Measurements from ENCODE around the gene KLHL40.
A peak's percentile ranks its signal among the peaks of the same experiment; 100 is the strongest.

Gene KLHL40

DNA sequence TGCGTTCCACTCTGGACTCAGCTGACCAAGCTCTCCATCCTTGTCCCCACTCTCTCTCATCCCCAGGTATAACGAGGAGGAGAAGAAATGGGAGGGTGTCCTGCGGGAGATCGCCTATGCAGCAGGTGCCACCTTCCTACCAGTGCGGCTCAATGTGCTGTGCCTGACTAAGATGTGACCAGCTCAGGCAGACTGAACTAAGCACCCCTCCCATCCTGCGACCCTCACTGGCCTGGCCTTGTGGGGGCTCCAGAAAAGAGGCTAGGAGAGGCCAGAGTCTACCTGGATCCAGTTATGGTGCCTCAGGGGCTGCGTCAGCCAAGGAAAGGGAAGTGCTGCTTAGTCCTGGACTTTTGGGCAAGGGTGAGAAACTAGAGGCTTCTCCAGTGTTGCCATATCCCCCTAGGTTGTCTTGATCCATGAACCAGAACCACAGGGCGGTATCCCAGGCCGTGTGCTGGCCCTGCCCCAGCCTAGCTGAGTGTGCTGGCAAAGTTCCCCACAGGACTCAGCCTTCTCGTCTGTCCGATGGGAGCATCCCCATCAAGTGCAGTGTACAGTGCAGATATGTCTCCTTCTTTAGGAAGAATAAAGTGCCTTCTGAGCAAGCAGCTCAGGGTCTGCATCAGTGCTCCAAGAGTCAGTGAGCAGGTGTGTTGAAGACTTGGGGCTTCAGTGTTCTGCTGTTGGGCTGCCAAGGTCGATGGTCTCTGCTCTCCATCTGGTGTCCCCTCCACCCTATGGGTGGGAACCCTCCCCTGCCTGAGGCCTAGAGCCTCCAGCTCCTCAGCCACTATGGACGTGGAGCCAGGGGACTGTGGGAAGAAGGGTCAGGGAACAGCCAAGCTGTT, 6.7 kb downstream of the KLHL40 start:
- no peak for DNase-seq

DNA sequence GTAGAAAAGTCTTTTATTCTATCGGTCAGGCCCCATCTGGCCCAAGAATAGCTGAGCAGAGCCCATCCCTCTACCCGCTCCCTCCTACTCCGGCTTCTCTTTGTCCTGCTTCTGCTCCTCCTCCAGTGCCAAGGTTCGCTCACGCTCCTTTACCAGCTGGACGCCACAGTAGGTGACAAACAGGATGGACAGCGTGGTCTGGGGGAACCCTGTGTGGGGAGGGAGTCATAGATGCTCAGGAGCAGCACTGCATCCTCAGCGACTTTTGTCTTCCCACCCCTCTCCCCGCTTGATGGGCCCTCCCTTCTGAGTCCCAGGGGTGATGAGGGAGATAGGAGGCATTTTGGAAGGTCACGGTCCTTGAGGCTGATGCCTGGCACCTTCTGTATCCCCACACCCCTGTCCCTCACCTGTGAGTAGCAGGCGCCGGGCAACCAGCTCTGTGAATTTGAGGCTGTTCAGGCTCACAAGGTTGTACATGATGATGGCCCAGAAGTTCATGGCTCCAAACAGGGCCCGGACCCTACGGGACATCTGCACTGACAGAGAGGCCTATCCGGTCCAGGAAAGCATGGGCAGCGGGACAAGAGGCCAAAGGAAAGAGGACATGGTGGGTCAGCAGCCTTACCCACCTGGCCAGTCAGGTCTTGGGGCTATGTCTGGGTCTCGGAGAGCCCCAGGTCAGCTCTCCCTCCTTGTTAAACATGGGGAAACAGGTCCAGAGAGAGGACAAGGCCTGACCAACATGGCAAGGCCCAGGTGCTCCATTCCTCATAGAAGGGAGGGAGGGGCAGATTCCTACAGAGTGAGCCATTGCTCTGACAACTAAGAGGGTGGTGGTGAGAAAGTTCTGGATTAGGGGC, 7.6 kb downstream of the KLHL40 start:
- no peak for DNase-seq

DNA sequence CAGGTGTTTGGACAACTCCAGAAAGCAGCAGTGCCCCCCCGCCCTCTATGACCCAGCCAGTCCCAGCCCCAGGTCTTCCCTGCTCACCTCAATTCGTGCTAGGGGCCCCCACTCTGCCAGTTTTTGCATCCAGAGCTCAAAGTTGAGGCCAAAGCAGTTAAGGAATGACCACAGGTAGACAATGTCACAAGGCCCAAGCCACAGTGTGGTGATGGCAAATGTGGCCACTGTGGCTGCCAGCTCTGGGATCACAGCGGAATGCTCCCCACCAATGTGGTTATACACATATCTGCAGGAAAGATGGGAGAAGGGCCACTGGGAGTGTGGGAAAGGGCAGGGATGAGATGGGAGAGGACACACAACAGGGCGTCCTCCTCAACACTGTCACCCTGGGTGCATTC, 8.2 kb downstream of the KLHL40 start:
- DNase-seq = no peak

DNA sequence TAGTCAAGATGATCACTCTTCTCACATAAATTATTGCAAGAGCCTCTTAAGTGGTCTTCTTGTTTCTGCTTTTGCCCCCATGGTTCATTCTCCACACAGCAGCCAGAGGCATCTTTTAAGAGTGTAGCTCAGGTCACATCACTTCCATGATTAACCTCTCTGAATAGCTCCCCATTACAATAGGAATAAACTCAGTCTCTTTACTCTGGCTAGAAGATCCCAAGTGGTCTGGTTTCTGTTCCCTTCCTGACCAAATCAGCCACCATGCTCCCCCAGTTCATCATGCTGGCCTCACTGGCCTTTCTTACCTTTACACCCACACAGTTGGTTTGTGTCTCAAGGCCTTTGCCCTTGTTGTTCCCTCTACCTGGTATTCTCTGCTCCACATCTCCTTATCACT, 9.0 kb downstream of the KLHL40 start:
- DNase-seq = no peak

DNA sequence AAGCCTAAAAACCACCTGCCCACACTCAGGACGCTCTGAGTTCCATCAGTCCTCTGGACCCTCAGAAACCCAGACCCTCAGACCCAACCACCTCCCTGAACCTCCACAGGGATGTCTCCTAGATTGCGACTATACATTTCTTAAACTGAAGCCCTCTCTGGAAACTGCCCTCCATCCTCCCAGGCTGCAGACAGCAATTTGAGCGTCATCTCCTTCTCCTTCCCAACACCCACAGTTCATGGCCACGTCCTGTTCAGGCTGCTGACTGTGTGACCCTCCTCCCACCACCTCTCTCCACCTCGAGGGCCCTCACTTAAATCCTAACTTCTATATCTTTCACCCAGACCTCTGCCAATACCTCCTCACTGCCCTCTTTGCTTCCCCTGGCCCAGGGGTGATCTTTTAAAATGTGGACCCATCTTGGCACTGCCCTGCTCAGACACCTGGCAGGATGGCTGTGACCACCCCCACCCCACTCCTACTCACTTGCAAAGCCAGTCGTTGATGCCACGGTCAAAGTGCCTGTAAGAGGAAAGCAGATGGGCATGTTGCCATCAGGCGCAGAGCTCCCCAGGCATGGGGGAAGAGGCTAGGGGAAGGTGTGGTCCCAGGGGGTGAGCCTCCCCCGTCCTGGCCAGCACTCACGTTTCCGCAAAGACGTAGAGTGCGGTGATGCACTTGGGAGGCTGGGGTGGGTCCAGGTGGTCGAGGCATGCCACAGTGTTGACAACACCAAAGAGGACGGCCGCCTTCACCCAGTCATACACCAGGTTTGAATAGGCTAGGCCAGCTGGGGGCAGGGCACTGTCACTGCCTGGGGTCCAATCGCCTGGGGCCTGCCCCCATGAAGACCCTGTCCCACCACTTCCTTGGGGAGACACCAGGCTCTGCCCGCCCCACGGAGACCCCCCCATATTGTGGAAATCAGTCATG, 11.3 kb downstream of the KLHL40 start:
- DNase-seq = no peak

DNA sequence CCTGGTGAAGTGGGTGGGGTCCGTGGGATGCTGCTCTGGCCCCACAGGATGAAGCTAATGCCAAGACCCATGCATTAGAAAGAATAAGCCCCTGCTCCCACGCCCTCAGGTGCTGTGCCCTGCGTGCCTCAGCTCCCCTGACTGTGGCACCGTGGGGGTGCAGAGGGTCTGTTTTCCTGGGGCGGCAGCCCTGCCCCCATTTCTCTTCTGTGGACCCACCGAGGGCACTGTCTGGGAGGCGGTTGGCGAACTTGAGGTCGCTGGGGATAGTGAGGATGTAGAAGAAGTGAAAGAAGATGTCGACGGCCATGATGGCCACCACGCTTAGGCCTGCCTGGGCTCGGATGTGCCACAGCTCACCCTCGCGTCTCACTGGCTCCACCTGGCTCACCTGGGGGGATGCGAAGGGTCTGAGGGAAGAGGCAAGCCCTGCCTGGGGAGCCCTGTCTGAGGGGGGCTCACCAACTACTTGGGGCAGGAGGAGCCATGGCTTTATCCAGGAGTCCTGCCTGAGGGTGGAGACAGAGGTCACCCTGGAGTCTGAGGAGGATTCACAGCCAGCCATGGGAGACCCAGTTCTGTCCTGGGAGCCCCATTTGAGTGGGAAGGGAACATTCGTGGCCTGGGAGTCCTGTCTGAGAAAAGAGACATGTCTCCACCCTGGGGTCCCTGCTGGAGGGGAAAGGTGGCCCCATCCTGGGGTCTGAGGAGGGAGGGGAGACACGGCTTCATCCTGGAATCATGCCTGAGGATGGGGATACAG, 12.1 kb downstream of the KLHL40 start:
- no peak for DNase-seq

DNA sequence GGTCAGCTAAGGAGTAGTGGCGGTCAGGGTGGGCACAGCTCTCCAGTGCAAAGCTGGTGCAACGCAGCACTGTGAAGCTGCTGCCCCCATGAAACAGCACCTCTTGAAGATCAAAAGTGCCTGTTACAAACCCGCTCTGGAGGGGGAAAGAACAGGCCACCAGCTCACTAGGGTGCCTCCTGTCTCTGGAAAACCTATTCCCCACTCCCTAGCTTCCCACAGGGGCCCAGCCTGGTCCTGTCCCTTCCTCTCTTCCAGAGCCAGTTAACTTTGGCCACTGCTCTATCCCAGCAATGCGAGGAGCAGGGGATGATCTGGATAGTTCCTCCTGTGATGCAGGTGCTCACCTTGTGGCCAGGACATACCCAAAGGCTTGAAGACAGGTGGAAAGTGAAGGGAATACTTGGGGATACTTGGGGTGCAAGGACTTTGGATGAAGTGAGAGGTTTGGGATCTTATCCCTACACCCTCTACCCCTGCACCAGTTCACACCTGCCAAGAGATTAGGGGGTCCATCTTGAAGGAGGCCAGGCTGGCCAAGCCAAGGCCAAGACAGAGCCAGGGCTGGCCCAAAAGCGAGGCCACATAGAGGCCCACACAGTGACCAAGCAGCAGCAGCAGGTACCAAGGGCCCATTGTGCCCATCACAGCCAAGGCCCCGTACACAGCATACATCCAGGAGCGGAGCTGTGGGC, 13.0 kb downstream of the KLHL40 start:
- DNase-seq = no peak

DNA sequence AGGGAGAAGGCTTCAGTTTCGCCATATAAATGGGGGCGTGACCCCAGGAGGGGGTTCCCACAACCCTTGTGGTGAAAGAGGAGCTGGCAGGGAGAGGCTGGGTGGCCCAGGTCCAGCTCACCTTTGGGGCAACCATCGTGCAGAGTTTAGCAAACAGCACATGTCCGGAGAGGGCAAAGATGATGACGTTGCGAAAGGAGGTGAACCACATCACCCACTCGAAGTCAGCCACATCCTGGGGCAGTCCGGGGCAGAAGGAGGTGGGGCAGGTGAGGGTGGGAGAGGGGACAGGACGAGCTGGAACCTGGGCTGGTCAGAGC, 13.5 kb downstream of the KLHL40 start:
- DNase-seq = no peak

DNA sequence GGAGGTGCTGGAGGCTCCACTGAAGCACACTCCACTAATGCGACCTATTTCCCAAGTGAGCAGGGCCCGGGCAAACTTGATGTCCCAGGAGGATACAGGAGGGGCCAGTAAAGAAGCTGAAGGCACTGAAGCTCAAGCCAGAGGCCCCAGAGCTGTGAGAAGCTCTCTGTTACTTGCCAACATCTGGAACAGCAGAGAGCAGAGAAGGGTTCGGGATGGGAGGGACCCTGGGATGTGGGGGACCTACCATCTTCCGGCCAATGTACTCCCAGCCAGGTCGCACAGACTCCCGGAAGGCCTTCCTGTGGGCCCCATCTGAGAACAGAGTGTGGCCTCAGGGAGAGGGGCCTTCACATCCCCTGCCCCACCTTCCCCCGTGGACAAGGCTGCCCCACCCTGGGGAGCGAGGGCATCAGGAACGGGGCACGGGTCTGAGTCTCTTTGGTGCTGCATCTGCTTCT, 14.2 kb downstream of the KLHL40 start:
- DNase-seq = no peak

DNA sequence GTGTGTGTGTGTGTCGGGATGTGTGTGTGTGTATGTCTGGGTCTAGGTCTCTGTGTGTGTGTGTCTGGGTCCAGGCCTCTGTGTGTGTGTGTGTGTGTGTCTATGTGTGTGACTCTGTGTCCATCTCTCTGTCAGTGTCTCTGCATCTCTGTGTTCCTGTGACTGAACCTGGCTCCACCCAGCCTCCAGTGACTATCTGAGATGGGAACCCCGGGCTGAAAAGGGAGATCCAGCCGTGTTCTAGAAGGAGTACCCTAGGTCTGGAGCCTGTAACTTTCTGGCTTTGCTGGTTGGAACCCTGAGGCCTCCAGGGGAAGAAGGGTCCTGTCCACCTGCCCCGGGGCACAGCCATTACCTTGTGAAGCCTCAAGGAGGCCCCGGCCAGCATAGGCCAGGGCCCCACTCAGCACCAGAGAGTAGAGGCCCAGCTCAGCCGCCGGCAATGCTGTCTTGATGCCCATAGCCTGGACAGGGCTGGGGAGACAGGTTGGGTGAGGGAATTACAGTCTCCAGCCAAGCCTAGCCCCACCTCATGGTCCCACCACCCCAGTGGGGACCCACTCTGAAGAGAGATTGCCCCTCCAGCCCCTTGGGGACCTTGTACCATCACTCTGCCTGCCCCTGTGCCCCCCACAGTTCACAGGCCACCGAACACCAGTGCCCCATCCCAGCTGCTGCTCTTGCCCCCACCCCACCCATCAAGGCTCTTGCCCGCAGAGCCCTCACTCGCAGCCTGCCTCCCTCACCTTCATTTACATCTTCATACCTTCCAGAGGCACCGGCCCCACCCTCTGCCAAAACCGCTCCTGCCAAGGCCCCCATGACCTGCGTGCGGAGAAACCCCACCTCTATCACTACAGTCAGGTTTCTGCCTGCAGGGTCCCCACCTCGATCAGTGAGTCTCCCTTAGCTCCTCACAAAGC, 15.3 kb downstream of the KLHL40 start:
- DNase-seq = no peak

DNA sequence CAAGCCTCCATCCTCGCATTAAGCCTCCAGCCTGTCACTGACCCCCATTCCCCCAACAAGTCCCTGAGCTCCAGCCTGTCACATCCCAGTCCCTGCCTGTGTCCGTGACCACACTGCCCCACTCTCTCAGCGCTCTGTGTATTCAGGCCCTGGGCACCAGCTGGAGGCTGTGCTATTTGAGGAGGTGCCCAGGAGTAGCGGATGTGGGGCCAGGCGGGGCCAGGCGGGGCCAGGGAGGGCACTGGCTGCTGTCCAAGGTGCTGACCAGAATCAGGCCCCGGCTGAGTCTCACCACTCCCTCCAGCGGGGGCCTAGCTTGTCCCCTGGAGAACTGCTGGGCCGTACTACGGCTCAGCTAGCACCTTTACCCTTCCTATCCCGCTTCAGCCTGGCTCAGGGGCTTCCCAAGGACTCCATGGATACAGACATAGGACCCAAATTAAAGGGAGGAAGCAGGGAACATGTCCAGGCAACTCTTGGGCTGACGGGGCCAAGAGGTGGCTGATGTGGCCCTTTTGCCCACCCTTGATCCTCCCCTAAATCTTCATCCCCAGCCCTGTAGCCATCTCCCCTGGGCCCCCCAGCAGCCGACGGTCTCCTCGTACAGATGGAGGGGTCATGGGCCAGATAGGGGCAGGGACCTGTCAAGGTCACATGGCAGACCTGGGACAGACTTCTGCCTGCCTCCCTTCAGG, 16.2 kb downstream of the KLHL40 start:
- DNase-seq = peak; percentile 79

DNA sequence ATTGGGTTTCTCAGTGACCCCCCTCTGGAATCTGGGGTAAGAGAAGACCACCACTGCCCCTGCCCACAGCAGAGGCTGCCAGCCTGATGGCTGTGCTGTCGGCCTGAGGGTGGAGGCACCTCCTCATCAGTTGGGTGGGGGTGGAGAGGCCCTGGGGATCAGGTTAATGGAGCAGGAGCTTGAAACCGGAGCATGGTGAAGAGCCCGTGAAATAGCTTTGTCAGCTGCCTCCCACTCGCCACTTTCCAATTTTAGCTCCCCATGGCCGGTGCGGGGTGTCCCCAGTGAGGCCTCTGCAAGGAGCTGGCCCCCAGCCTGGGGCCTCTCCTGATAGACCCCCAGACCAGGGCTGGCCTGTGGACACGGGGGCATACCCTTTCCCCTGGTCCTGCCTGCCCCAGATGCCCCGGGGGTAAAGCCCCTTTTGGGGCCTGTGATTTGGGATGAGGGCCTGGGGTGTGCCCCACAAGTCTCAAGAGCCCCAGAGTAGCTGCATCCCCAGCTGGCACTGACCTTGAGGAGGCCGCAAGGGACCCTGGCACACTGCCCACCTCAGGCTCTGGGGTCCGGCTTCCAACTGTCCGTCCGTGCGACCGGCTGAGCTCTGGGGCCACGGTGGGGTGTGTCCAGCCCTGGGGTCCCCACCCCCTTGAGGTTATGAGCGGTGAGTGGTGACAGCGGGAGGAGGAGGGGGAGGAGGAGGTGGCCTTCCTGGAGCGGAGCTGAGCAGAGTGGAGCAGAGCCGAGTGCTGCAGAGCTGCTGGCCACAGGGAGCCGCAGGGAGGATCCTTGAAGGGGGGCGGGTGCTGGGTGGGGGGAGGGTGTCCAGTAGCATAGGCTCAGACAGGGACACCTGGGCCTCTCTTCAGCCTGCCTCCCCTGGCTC, 17.0 kb downstream of the KLHL40 start, which contains the start of gene HHATL:
Gene HHATL (minus strand): TSS at position 733 of the 886 bp plus-strand sequence. CDS start 1,972 bp downstream, outside the sequence.
- DNase-seq = no peak

DNA sequence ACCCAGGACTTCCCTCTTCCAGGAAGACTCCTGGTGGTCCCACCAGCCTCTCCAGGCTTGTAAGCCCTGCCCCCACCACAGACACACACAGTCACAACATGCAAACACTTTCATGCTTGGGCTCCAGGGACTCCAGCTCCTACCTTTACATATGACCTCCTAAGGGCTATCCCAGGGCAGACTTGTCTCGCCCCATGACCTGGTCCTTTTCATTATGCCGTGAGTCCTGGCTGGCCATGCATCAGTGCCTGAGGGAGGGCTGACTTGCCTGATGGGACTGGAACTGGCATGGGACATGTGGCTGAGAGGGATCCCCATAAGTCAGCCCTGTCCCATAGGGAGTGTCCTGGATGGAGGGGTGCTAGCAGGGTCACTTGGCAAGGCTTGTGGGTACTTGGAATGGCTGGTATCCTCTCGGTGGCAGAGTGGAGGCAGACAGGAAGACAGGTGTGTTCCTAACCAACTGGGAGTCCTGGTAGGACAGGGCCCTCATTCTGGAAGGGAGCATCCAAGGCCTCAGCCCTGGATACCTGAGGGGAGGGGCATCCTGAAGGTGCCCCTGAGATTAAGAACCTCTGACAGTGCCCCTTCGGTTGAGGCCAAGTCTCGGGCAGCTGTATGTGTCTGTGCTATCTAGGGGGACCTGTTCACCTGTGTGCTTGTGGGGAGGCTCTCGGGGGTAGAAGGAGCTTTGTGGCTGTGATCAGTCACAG, 17.8 kb downstream of the KLHL40 start:
- no peak for DNase-seq

DNA sequence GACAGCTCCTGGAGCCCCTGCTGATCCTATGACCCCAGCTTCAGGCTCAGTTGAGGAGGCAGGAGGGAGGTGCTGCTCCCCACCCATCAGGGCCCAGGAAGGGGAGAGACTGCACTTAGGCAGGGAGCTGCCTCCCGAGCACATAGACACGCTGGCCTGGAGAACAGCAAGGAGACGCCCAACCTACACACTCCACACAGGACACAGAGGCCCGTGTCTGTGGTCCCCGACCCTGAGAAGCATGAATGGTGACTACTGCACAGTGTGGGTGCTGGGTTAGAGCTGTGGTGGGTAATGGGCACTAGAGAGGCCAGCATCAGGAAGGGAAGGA, 18.3 kb downstream of the KLHL40 start:
- DNase-seq = no peak

DNA sequence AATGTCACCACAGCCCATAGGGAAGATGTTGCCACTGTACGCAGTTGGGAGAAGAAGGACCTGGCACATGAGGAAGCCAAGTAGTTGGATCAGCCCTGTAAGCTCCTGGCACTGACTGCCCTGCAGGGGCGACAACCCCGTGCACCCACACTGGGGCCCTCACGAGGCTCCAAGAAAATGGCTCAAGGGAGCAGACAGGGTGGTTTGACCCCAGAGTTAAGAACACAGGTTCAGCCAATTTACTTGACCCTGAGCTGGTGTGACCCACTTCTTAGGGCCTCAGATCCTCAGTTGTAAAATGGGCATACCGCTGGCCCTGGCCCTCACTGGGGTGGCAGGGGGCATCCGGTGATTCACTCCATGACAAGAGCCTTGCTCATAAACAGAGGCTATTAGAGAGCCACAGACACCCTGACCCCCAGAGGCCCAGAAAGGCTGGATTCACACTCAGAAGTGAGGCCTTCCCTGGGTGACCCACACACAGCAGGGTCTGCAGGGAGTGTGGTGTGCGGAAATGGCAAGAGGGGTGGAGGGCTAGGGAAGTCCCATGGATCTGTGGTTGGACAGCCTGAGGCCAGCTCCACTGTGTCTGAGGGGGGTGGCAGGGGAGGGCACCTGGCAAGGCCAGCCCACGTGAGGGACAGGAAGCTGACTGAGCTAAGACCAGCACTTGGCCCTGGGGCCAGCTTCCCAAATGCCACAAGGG, 19.0 kb downstream of the KLHL40 start:
- DNase-seq = no peak

DNA sequence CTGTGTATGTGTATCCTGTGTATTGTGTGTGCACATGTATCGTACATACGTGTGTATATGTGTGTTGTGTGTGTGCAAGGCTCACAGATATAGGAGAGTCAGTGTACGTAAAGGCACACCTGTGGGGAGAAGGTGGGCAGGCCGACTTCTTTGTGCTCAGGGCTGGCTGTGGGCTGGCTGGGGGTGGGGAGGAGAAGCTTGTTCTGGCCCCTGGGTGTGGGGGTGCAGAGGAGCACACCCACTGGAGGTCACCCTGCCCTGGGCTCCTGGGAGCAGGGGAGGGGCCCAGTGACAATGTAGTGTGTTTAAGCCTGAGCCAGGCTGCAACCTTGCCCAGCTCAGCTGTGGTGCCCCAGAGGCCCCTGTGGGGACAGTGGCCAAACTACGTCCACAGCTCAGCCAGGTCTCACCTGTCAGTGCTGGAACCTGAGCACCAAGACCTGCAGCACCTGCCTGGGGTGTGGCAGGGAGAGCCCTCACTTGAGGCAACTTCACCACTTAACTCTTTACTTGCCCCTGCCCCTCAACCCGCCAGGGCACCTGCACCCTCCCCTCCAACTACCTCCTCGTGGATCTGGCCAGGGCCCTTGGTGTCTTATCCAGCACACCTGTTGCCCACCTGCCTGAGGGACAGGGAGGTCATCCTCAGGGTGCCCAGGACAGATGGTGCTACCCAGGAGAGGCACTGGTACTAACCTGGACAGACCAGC, 19.9 kb downstream of the KLHL40 start:
- DNase-seq = no peak

Measured in retina (tissue), 1 donor.